Fibroblast of mammary gland (primary cell): ENCODE data around the gene PER1.
A peak's percentile ranks its signal among the peaks of the same experiment; 100 is the strongest.
"Not testable (repeated sequence)": the region's sequence is repeated elsewhere in the genome, so short reads cannot be mapped to it uniquely, and the experiment has no call there.

Experiments used
- DNase-seq: peaks from one replicate; pipeline ENCODE4 v3.0.0-alpha.2; 2010; ENCODE audit warnings: low read depth
- H3K4me3 ChIP-seq: 2 replicates; pipeline ENCODE4 v1.5.1; 2011; ENCODE audit warnings: low read depth, mild to moderate bottlenecking, low read length, moderate library complexity; ENCODE audit not compliant: control insufficient read depth
- CTCF ChIP-seq: conservative IDR thresholded peaks from 2 replicates; pipeline ENCODE4 v1.5.1; 2011; ENCODE audit warnings: low read depth, low read length, inconsistent platforms; ENCODE audit not compliant: control insufficient read depth, insufficient read depth

PER1 gene

DNA sequence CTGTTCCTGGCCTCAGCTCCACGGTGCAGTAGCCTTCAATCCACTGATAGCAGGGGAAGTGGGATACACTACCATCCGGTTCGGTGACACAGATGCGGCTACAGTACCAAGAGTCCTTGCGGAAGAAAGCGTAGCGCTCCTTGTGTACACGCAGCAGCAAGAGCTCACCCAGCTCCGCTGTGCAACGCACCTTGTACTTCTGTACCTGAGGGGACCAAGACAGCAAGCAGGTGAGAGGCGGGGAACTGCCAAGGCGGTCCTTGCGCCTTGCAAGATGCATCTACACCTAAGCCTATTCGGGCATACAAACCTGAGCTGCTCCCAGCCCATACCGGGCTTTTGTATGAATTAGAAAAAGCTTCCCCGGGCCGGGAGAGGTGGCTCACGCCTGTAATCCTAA is 35.4 kb downstream of the PER1 start:
- no peak for TF ChIP-seq CTCF
- no peak overlapping the region for H3K4me3 ChIP-seq
- DNase-seq: no peak

DNA sequence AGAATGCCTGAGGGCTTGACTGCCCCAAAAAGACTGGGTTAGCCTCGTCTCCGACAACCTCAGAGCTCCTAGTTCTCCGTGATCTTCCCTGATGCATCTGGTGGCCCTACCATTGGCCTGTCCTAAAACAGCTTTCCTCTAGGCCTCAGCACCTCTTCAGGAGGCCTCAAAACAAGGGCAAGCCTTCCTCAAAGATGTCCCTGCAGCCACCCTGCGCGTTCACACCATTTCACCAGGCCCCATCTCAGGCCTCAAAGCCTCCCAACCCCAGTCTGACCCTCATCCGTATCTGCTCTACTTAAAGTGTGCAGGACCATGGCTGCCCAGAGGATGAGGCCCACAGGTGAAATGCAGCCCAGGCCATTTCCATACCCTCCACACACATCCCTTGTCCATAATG is 41.3 kb downstream of the PER1 start:
- no peak for TF ChIP-seq CTCF
- H3K4me3 ChIP-seq: no peak overlapping the region
- DNase-seq: no peak

- no peak for DNase-seq
- no peak overlapping the region for H3K4me3 ChIP-seq
- no peak for TF ChIP-seq CTCF
Observed at GRCh38 chr17:8110456-8110804, 41.8 kb downstream of the PER1 start.

GRCh38 chr17:8109661-8110455 is 42.3 kb downstream of the PER1 start:
- DNase-seq: peak; percentile 38
- TF ChIP-seq CTCF: peak; percentile 65
- peak overlapping the region; percentile 12 for H3K4me3 ChIP-seq

DNA sequence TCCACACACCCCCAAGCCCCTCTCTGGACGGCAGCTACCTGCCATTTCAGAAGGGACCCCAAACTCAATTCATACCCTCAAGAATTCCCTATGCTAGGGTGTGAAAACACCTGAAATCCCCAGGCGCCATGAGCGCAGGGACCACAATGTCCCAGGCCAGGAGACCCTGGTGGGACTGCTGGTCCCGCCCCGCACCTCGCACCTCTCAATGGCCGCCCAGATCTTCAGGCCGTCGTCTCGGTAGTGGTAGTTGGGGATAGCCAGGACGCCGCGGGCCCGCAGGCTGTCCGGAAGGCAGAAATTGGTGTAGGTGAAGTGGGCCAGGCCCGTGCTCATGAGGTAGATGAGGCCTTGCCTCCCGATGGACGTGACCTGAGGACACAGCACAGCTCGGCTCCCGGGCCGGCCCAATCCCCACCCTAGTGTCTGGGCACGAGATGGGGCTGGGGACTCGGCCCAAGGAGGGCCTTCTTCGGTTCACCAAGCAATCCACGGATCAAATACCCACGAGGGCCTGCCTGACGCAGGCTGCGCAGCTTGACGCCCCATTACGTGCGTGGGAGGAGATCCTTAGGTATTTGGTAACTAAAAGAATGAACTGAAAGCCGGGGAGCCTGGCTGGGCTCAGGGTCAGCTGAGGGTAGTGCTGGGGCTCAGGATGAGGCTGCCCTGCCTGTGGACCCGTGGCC is 43.1 kb downstream of the PER1 start:
- no peak for DNase-seq
- H3K4me3 ChIP-seq: no peak overlapping the region
- no peak for TF ChIP-seq CTCF

DNA sequence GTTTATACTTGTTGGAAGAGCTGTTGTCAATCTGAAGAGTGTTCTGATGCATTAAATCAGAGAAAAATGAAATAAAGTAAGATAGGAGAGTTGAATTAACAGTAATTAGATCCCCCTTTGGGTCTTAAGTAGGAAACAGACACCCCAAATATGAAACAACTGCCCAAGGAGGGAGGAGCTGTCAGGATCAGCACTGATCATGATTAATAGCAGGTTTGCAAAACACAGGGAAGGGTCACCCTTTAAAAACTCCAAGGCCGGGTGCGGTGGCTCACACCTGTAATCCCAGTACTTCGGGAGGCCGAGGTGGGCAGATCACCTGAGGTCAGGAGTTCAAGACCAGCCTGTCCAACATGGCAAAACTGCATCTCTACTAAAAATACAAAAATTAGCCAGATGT is 45.2 kb downstream of the PER1 start:
- DNase-seq, H3K4me3 ChIP-seq: not testable (repeated sequence)

- TF ChIP-seq CTCF: no peak
- peak; percentile 56 for DNase-seq
Observed at GRCh38 chr17:8105957-8106398, 46.2 kb downstream of the PER1 start.

More at GRCh38 chr17:8105957-8106398, 46.2 kb downstream of the PER1 start:
- H3K4me3 ChIP-seq: no peak overlapping the region
